Endothelial cell of umbilical vein (primary cell): ENCODE measurements around the gene KCNA5. TPM values are rescaled to one million over a fixed set of nuclear protein-coding genes. Genes with fewer than 3 reads are reported as not detected.

ENCODE experiments used
- BruUV-seq: library from RNA; stranded (reverse); fragments of 400-500 nt; replicated peaks from 2 replicates; lab custom pipeline; 2021; lab: Mats Ljungman, UMichigan
- CTCF ChIA-PET: fragments of 300-600, 350-600 bp; sonication (Branson Sonifier 250); formaldehyde crosslinking; loops from one replicate; lab custom pipeline; 2021; ENCODE audit warnings: antibody characterized with exemption, inconsistent platforms; lab: Charles Lee
- POLR2A ChIA-PET: fragments of 300-600, 350-600 bp; sonication (Branson Sonifier 250); formaldehyde crosslinking; loops from one replicate; lab custom pipeline; 2021; ENCODE audit warnings: antibody characterized with exemption, inconsistent platforms; lab: Charles Lee
- DNase-seq: peaks from one replicate; pipeline ENCODE4 v3.0.0-alpha.2; 2011; ENCODE audit warnings: low read depth, low spot score
- FAIRE-seq: peaks from 2 replicates; lab custom pipeline; 2011; peaks lifted over from hg19 to GRCh38; lab: Jason Lieb, UNC
- H2AFZ ChIP-seq: 2 replicates; pipeline ENCODE4 v1.6.0; 2012; ENCODE audit warnings: low read depth, low read length, control low read depth, inconsistent platforms
- H3K27ac ChIP-seq: 2 replicates; pipeline ENCODE4 v1.5.1; 2011; ENCODE audit warnings: low read depth, mild to moderate bottlenecking, control low read depth, low read length, moderate library complexity; ENCODE audit not compliant: insufficient read depth
- H3K27me3 ChIP-seq, 2 experiments: 2 replicates each; pipeline versions ENCODE4 v1.6.0 to v1.6.1; 2011; ENCODE audit warnings: low read length in 2 of 2, mixed read lengths in 1 of 2; ENCODE audit not compliant: control insufficient read depth in 2 of 2, insufficient read depth in 2 of 2
- H3K36me3 ChIP-seq, 2 experiments: 2 replicates in 1 of 2; 3 replicates in 1 of 2; pipeline ENCODE4 v1.5.1; 2011; ENCODE audit warnings: low read length in 2 of 2, mild to moderate bottlenecking in 1 of 2, moderate library complexity in 1 of 2; ENCODE audit not compliant: control insufficient read depth in 2 of 2, insufficient read depth in 2 of 2; ENCODE audit errors: extremely low read depth in 1 of 2
- H3K4me1 ChIP-seq: 3 replicates; pipeline ENCODE4 v1.5.1; 2011; ENCODE audit warnings: mild to moderate bottlenecking, low read length; ENCODE audit not compliant: control insufficient read depth, insufficient read depth; ENCODE audit errors: extremely low read depth
- H3K4me2 ChIP-seq: 2 replicates; pipeline ENCODE4 v1.6.1; 2011; ENCODE audit warnings: low read length, control low read depth, mixed read lengths; ENCODE audit not compliant: insufficient read depth
- H3K4me3 ChIP-seq, 3 experiments: fragments of 200-600 bp in 1 of 3; sonication (generic), shearing (Covaris generic) in 1 of 3; replicated peaks in 1 of 3; 2 replicates each; pipeline ENCODE4 v1.5.1; 2011 to 2016; ENCODE audit warnings: control low read depth in 3 of 3, low read length in 3 of 3, mild to moderate bottlenecking in 2 of 3, inconsistent platforms in 1 of 3, low read depth in 1 of 3, moderate library complexity in 1 of 3; ENCODE audit not compliant: insufficient read depth in 1 of 3
- H3K79me2 ChIP-seq: 2 replicates; pipeline ENCODE4 v1.6.0; 2012; ENCODE audit warnings: low read length, inconsistent platforms; ENCODE audit not compliant: control insufficient read depth, insufficient read depth
- H3K9ac ChIP-seq: replicated peaks from 2 replicates; pipeline ENCODE3; 2011; ENCODE audit warnings: low read length, control low read depth; ENCODE audit not compliant: insufficient read depth; ENCODE audit errors: extremely low read depth
- H3K9me1 ChIP-seq: replicated peaks from 3 replicates; pipeline ENCODE4 v1.6.0; 2011; ENCODE audit warnings: mild to moderate bottlenecking, low read length; ENCODE audit not compliant: control insufficient read depth, insufficient read depth; ENCODE audit errors: extremely low read depth
- H3K9me3 ChIP-seq: replicated peaks from 2 replicates; pipeline ENCODE4 v1.5.1; 2012; ENCODE audit warnings: low read length, inconsistent platforms; ENCODE audit not compliant: control insufficient read depth, insufficient read depth
- H4K20me1 ChIP-seq: replicated peaks from 2 replicates; pipeline ENCODE3; 2011; ENCODE audit warnings: mild to moderate bottlenecking, low read length; ENCODE audit not compliant: control insufficient read depth, insufficient read depth; ENCODE audit errors: extremely low read depth
- EZH2 ChIP-seq: IDR thresholded peaks from 2 replicates; pipeline ENCODE4 v1.6.1; 2012; ENCODE audit warnings: borderline replicate concordance, low read depth, mild to moderate bottlenecking, moderate library complexity, low read length, inconsistent platforms; ENCODE audit not compliant: severe bottlenecking
- FOS ChIP-seq: IDR thresholded peaks from 2 replicates; pipeline ENCODE4 v1.6.1; 2011; ENCODE audit warnings: mild to moderate bottlenecking, low read length, moderate library complexity, borderline replicate concordance; ENCODE audit not compliant: insufficient read depth
- GATA2 ChIP-seq: IDR thresholded peaks from 2 replicates; pipeline ENCODE4 v1.7.0; 2011; ENCODE audit warnings: low read depth, mild to moderate bottlenecking, moderate library complexity, mixed read lengths, low read length; ENCODE audit not compliant: insufficient read length, insufficient read depth
- JUN ChIP-seq: IDR thresholded peaks from 2 replicates; pipeline ENCODE4 v1.6.1; 2011; ENCODE audit warnings: borderline replicate concordance, low read depth; ENCODE audit not compliant: insufficient read length, insufficient read depth
- MAX ChIP-seq: IDR thresholded peaks from 2 replicates; pipeline ENCODE4 v1.6.1; 2011; ENCODE audit not compliant: insufficient read depth, insufficient read length
- MYC ChIP-seq: IDR thresholded peaks from one replicate; pipeline ENCODE4 v1.6.1; 2011; ENCODE audit warnings: mild to moderate bottlenecking, low read depth, low read length
- POLR2A ChIP-seq: IDR thresholded peaks from 2 replicates; pipeline ENCODE4 v1.6.1; 2012; ENCODE audit warnings: low read depth, mild to moderate bottlenecking, control low read depth, low read length
- POLR2AphosphoS5 ChIP-seq: IDR thresholded peaks from 2 replicates; pipeline ENCODE4 v1.6.1; 2012; ENCODE audit warnings: low read depth, mild to moderate bottlenecking, control low read depth, low read length, moderate library complexity; ENCODE audit not compliant: insufficient read depth
- dilution Hi-C: fragments of 300-500 bp; cut with MboI; formaldehyde crosslinking; loops from one replicate; pipeline ENCODE4 v1.15.0; 2019; ENCODE audit warnings: low sequenced_read_pairs; ENCODE audit not compliant: extremely low pct_ligation_motif_present
- intact Hi-C: fragments of 100-400 bp; cut with micrococcal nuclease; formaldehyde crosslinking; loops from one replicate; pipeline ENCODE4 v1.10.0; 2022
- polyA plus RNA-seq, 4 experiments: library from polyadenylated mRNA; depleted of rRNA in 3 of 4; stranded (reverse) in 3 of 4; unstranded in 1 of 4; fragments of >200 nt; gene quantifications; 2 replicates each; pipeline versions ENCODE4 v1.2.1 to v1.2.3, GENCODE V29; 2011 to 2012; ENCODE audit warnings: missing spikeins in 1 of 4
- total RNA-seq: library from RNA; stranded (reverse); gene quantifications from 2 replicates; pipeline ENCODE4 v1.2.3, GENCODE V29; 2021
- TF ChIP-seq, protein P1 (sequence below), 2 donors: IDR thresholded peaks; 1 replicate in 1 of 2; 2 replicates in 1 of 2; pipeline ENCODE4 v1.5.1; 2011; ENCODE audit warnings: low read length in 2 of 2, mild to moderate bottlenecking in 2 of 2, moderate library complexity in 2 of 2, control low read depth in 1 of 2, inconsistent platforms in 1 of 2, low read depth in 1 of 2; ENCODE audit not compliant: insufficient read depth in 1 of 2; ENCODE audit errors: extremely low read depth in 1 of 2

The KCNA5 gene
- total and polyA plus RNA-seq, 2 donors (not counting 3 experiments of a cell fraction or from before 2014, with no cell fraction given), result not detected

GRCh38 chr12:5000204-5000603 is 43.5 kb upstream of the KCNA5 start:
- Histone ChIP-seq H4K20me1 (no peaks in the 10 kb centered on the region), H3K4me2 (no peak overlapping the region), H3K9ac (no peak overlapping the region), H3K4me1 (no peaks in the 10 kb centered on the region), H2AFZ (no peak overlapping the region), H3K79me2 (no peaks in the 10 kb centered on the region), H3K9me3 (no peaks in the 10 kb centered on the region), H3K36me3 (no peaks in the 10 kb centered on the region), H3K9me1 (no peaks in the 10 kb centered on the region), H3K27me3 (no peaks in the 10 kb centered on the region), H3K27ac (no peak overlapping the region), H3K4me3 (no peak overlapping the region)
- POLR2A ChIA-PET, result no interaction called here
- BruUV-seq, result no TSS peak
- no peak for DNase-seq
- dilution Hi-C loops, result no loop called here
- no peak for FAIRE-seq
- CTCF ChIA-PET, result interaction anchor here (1.3 to 3.3 kb wide), 2 partner anchors 136 to 143 kb away, joined by 4 to 63 read pairs; no protein-coding TSS in a partner anchor
- TF ChIP-seq MYC (no peak), GATA2 (no peak), POLR2A (no peak), POLR2AphosphoS5 (no peak), FOS (no peak), JUN (no peak), MAX (no peak), EZH2 (no peak)
- TF ChIP-seq, protein P1, sequence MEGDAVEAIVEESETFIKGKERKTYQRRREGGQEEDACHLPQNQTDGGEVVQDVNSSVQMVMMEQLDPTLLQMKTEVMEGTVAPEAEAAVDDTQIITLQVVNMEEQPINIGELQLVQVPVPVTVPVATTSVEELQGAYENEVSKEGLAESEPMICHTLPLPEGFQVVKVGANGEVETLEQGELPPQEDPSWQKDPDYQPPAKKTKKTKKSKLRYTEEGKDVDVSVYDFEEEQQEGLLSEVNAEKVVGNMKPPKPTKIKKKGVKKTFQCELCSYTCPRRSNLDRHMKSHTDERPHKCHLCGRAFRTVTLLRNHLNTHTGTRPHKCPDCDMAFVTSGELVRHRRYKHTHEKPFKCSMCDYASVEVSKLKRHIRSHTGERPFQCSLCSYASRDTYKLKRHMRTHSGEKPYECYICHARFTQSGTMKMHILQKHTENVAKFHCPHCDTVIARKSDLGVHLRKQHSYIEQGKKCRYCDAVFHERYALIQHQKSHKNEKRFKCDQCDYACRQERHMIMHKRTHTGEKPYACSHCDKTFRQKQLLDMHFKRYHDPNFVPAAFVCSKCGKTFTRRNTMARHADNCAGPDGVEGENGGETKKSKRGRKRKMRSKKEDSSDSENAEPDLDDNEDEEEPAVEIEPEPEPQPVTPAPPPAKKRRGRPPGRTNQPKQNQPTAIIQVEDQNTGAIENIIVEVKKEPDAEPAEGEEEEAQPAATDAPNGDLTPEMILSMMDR (IDR thresholded peaks at IDR 0.05; ENCODE audit: extremely low read depth in 1 of 2, insufficient read depth in 1 of 2, low read depth in 1 of 2, low read length in 2 of 2), result no peak
- intact Hi-C loops, result no loop called here
